ENCODE data around the gene MATN4. TPM values are rescaled to one million over a fixed set of nuclear protein-coding genes. Genes with fewer than 3 reads are reported as not detected.

MATN4 gene
- total and polyA plus RNA-seq, 2 of the 13 experiments (the other 11 are each of a cell fraction or from before 2014, with no cell fraction given) = not detected

- TF ChIP-seq PHB2 (IDR thresholded peaks at IDR 0.05; ENCODE audit: partially characterized antibody) (no peak), SMYD3 (CRISPR knock-in tag; IDR thresholded peaks at IDR 0.05) (no peak), ZNF616 (CRISPR knock-in tag; IDR thresholded peaks at IDR 0.05; ENCODE audit: low read depth) (no peak), ZBTB40 (IDR thresholded peaks at IDR 0.05) (no peak), ZBTB40 (CRISPR knock-in tag; IDR thresholded peaks at IDR 0.05) (no peak), ZNF556 (CRISPR knock-in tag; IDR thresholded peaks at IDR 0.05; ENCODE audit: borderline replicate concordance) (no peak), DPF2 (CRISPR knock-in tag; IDR thresholded peaks at IDR 0.05; ENCODE audit: borderline replicate concordance, low read depth) (no peak), NAIF1 (CRISPR knock-in tag; IDR thresholded peaks at IDR 0.05; ENCODE audit: borderline replicate concordance) (peak; percentile 83; the same call in 1 of the 2 replicates), KLF6 (CRISPR knock-in tag; IDR thresholded peaks at IDR 0.05) (no peak), ZNF230 (CRISPR knock-in tag; IDR thresholded peaks at IDR 0.05) (0 out of 2 replicates have a peak, but pooled peaks have one; percentile 69), ATF1 (CRISPR knock-in tag; IDR thresholded peaks at IDR 0.05) (no peak), ZNF552 (CRISPR knock-in tag; IDR thresholded peaks at IDR 0.05; ENCODE audit: borderline replicate concordance) (no peak), ZNF615 (CRISPR knock-in tag; IDR thresholded peaks at IDR 0.05; ENCODE audit: borderline replicate concordance) (0 out of 2 replicates have a peak, but pooled peaks have one; percentile 41), PHF5A (CRISPR knock-in tag; IDR thresholded peaks at IDR 0.05; ENCODE audit: low read depth, unreplicated experiment) (no peak)
- TF ChIP-seq, protein P1, sequence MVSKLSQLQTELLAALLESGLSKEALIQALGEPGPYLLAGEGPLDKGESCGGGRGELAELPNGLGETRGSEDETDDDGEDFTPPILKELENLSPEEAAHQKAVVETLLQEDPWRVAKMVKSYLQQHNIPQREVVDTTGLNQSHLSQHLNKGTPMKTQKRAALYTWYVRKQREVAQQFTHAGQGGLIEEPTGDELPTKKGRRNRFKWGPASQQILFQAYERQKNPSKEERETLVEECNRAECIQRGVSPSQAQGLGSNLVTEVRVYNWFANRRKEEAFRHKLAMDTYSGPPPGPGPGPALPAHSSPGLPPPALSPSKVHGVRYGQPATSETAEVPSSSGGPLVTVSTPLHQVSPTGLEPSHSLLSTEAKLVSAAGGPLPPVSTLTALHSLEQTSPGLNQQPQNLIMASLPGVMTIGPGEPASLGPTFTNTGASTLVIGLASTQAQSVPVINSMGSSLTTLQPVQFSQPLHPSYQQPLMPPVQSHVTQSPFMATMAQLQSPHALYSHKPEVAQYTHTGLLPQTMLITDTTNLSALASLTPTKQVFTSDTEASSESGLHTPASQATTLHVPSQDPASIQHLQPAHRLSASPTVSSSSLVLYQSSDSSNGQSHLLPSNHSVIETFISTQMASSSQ (IDR thresholded peaks at IDR 0.05; ENCODE audit: low read depth) = no peak
- TF ChIP-seq, protein P1 (CRISPR knock-in tag; IDR thresholded peaks at IDR 0.05; ENCODE audit: borderline replicate concordance) = no peak
Measured at GRCh38 chr20:45347297-45347935, 39.3 kb upstream of the MATN4 start (continued).
